ENCODE data around the gene TPPP2. TPM values are rescaled to one million over a fixed set of nuclear protein-coding genes. Genes with fewer than 3 reads are reported as not detected.

The TPPP2 gene
- total RNA-seq, 1 donor from 2014 or later = not detected

- no peak for ATAC-seq
These were observed 12.3 kb upstream of the TPPP2 start for GRCh38 chr14:21017528-21018245.

- no peak for ATAC-seq
These were observed 11.7 kb upstream of the TPPP2 start for GRCh38 chr14:21018286-21018685.

DNA sequence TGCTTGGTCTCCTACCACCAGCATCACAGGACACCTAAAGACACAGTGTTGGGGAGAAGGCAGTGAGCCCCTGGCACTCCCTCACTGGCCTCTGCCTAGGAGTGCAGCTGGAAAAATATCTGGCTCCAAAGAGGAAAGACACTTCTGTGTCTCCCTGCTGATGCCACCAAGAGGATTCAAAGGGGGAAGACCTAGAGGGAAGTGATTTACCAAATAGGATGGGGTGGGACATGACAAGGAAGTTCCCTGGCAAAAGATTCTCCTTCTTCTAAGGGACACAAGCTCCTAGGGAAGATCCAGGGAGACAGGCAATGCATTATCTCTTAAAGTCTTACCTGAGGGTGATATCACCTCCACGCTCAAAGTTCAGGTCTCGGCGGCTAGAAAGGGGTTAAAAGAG lies 11.2 kb upstream of the TPPP2 start:
- ATAC-seq = no peak

GRCh38 chr14:21019366-21019765 lies 10.7 kb upstream of the TPPP2 start:
- no peak for ATAC-seq

GRCh38 chr14:21020977-21021545 lies 9.0 kb upstream of the TPPP2 start:
- peak; percentile 12 for ATAC-seq

DNA sequence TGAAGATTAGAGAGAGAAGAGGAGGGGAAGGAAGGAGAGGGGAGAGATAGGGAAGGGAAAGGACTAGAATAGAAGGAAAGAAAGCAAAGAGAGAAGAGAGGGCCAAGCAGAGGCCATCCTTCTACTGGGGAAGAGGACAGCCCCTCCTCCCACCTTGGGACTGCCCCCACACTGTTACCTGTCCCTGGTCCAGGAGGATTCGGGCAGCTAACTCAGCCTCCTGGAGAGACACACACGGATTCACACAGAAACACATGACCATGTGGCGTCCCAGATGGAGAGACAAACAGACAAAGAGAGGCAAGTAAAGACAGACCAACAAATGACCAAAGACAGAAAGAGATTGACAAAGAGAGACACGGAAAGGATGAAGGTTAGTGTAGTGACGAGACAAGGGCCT lies 7.3 kb upstream of the TPPP2 start:
- ATAC-seq = no peak

DNA sequence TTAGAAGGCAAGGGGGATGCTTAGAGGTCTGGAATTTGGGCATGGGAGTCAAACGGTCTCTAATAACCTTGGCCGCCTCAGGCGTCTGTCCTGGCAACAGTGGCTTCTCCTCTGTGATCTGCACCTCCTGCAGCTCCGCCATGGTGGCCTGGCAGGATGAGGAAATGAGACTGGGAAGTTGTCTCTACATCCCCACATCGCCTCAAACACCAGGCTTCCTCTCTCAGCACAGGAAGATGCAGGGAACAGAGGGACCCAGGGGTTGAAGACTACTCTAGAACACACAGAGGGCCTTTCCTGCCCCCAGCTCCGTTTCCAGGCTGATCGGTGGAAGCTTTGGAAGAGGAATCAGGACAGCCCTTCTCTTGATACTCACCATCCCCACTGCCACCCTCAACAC lies 6.8 kb upstream of the TPPP2 start:
- no peak for ATAC-seq

- ATAC-seq = no peak
These were observed 6.0 kb upstream of the TPPP2 start for GRCh38 chr14:21023817-21024584.

- peak; percentile 84 for ATAC-seq
These were observed 5.2 kb upstream of the TPPP2 start, which contains the start of gene NDRG2 for GRCh38 chr14:21024585-21025370. NDRG2 (minus strand) TSS chr14:21025061; CDS start chr14:21023315, 1,746 bp downstream.

- peak; percentile 2 for ATAC-seq
These were observed 4.4 kb upstream of the TPPP2 start for GRCh38 chr14:21025371-21026273.

DNA sequence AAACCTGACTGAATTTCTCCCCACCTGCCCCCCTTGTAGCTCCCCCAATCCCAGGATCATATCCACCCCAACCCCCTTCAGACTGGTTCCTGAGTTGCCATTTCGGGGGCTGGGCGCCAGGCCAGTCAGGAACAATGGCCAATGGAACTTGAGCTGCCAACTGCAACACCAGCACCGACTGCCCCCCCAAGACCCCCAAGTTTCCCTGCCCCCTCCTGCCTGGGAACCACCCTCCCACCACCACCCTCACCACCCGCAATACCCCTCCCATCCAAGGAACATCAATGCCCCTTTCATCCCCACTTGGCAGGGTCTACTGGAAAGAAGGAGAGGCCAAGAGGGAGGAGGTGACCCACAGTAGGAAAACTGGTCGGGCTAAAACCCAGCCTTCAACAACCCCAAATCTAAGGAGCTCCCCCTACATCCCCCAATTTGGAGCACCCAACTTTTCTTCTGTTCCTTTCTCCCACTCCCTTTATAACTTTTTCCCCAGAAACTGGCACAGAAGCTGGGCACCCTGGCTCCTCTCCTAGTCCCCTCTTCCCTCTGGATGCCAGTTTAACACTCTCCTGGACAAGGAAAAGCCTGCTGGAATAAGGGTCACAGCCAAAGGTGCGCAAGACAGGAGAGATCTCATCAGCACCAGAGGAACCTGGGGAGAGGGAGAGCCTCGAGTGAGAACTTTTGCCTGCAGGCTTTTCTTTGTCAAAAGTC lies 3.6 kb upstream of the TPPP2 start:
- ATAC-seq = no peak

DNA sequence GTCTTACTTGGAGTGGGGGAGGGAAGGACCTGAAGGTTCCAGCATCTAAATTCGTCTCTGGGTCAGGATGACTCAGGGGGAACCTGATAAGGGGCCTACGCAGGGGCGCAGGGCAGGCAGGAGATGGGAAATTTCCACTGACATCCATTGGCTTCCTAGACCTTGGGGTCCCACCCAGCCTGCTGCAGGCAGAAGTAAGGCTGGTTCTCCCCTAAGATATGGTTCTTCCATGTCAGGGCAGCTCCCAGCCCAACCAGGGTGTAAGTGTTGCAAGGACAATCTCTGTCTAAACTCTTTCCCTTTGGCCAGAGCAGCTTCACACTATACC lies 3.1 kb upstream of the TPPP2 start:
- ATAC-seq = no peak

DNA sequence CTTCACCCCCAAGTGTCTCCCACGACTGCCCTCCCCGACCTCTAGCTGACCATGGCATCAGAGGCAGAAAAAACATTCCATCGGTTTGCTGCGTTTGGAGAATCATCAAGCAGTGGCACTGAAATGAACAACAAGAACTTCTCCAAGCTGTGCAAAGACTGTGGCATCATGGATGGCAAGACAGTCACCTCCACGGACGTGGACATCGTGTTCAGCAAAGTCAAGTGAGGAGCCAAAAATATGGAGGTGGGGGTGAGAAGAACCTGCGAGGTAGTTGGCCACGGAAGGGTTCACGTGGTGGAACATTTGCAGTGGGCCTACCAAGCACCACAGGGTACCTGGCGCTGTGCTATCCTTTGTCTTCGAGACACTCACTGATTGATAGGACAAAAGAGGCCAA lies 514 bp downstream of the TPPP2 start:
- no peak for ATAC-seq

- peak; percentile 79 for ATAC-seq
These were observed 2.5 kb downstream of the TPPP2 start for GRCh38 chr14:21032326-21033132.

- no peak for ATAC-seq
These were observed 3.2 kb downstream of the TPPP2 start for GRCh38 chr14:21033133-21033698.

- no peak for ATAC-seq
These were observed 4.7 kb downstream of the TPPP2 start, which contains the start of gene RNASE13 for GRCh38 chr14:21034707-21035106. RNASE13 (minus strand) TSS chr14:21034807; CDS start chr14:21034288, 519 bp downstream.

DNA sequence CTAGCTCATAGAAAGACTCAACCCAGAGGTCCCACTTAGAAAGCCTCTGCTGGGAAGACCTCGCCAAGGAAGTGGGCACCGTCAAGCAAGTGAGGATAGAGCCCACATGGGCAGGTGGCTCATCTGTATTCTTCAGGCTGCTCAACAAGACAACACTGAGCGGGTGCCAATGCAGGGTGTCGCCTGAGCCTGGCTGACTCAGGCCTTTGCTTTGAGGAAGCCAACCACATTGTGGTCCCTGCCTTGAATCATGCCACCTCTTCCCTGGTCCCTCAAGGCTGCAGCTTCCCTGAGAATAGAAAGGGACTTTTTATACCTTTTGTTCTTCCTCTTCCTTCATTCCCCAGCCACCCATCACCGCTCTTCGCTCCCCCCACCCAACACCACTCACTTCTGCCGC lies 6.7 kb downstream of the TPPP2 start:
- ATAC-seq = peak; percentile 73

DNA sequence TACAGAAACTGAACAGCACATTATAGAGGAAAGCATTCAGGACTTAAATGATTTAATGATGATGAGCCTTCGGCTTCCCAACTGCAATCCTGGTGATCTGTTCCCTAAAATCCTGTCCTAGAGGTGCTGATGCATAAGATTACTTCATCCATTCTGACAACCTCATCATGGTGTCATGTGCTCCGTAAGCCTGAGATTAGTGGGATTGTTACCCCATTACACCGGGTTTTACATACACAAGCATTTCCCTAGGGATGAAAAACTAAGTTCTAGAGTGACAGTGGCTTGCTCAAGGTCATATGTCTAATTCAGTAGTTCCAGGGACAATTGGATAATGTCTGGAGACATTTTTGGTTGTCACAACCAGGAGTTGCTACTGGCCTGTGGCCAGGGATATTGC lies 7.1 kb downstream of the TPPP2 start:
- no peak for ATAC-seq
